GM18499 (cell line): ENCODE measurements around the gene PPP3CA.

Source experiments
- ATAC-seq: cut with Tn5 transposase; IDR thresholded peaks from one replicate; pipeline ENCODE4 v1.9.1; 2021; ENCODE audit warnings: moderate number of reproducible peaks; ENCODE audit not compliant: insufficient read depth, unreplicated experiment

PPP3CA gene

GRCh38 chr4:101221294-101221693, 126.0 kb downstream of the PPP3CA start:
- ATAC-seq: no peak

- no peak for ATAC-seq
Observed at GRCh38 chr4:101218894-101219293, 128.4 kb downstream of the PPP3CA start.

- no peak for ATAC-seq
Observed at GRCh38 chr4:101218346-101218745, 129.0 kb downstream of the PPP3CA start.

- no peak for ATAC-seq
Observed at GRCh38 chr4:101217353-101218031, 129.8 kb downstream of the PPP3CA start.

GRCh38 chr4:101211146-101211553, 136.2 kb downstream of the PPP3CA start:
- ATAC-seq: no peak

- no peak for ATAC-seq
Observed at GRCh38 chr4:101210331-101210730, 137.0 kb downstream of the PPP3CA start.

GRCh38 chr4:101208171-101208570, 139.2 kb downstream of the PPP3CA start:
- ATAC-seq: no peak

GRCh38 chr4:101205916-101206315, 141.4 kb downstream of the PPP3CA start:
- peak; percentile 67 for ATAC-seq

GRCh38 chr4:101201421-101201820, 145.9 kb downstream of the PPP3CA start:
- ATAC-seq: no peak

- ATAC-seq: no peak
Observed at GRCh38 chr4:101200561-101200960, 146.8 kb downstream of the PPP3CA start.

- ATAC-seq: no peak
Observed at GRCh38 chr4:101199507-101200285, 147.6 kb downstream of the PPP3CA start.

GRCh38 chr4:101198682-101199339, 148.5 kb downstream of the PPP3CA start:
- no peak for ATAC-seq

GRCh38 chr4:101197350-101197749, 150.0 kb downstream of the PPP3CA start:
- no peak for ATAC-seq

- no peak for ATAC-seq
Observed at GRCh38 chr4:101192244-101192643, 155.1 kb downstream of the PPP3CA start.

GRCh38 chr4:101191302-101192098, 155.8 kb downstream of the PPP3CA start:
- no peak for ATAC-seq

GRCh38 chr4:101190751-101191150, 156.6 kb downstream of the PPP3CA start:
- ATAC-seq: no peak

- no peak for ATAC-seq
Observed at GRCh38 chr4:101188906-101189305, 158.4 kb downstream of the PPP3CA start.

- ATAC-seq: no peak
Observed at GRCh38 chr4:101187841-101188240, 159.5 kb downstream of the PPP3CA start.

- ATAC-seq: no peak
Observed at GRCh38 chr4:101186567-101187184, 160.7 kb downstream of the PPP3CA start.

- no peak for ATAC-seq
Observed at GRCh38 chr4:101184668-101185067, 162.7 kb downstream of the PPP3CA start.
